NCI-H1694 treated with DMSO at 0.1 percent for 48 hours (cell line): ENCODE measurements around the gene BCAM.

Experiments
- DNase-seq: peaks from one replicate; lab custom pipeline; 2025; lab: John Stamatoyannopoulos, UW

BCAM gene

DNA sequence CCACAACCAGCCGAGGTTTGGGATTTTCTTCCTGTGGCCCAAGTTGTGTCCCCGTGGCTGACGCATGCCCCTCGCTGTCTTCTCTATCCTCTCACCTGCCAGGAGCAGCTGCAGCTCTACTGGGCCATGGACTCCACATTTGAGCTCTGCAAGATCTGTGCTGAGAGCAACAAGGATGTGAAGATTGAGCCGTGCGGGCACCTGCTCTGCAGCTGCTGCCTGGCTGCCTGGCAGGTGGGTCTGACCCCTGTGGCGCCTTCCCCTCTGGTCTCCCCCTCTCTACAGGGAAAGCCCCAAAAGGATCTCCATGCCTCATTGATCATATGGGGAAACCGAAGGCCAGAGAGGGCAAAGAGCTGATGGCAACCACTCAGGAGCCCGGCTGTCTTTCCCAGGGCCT lies 16.6 kb upstream of the BCAM start:
- DNase-seq, result no peak

DNA sequence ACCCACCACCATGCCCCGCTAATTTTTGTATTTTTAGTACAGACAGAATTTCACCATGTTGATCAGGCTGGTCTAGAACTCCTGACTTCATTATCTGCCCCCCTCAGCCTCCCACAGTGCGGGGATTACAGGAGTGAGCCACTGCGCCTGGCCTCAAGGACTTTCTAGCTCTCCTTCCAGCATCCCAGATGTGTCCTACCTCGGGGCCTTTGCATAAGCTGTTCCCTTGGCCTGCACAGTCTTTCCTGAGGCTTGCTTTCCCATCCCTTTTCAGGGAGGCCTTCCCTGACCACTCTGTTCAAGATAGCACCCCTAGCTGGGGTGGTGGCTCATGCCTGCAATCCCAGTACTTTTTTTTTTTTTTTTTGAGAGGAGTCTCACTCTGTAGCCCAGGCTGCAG lies 14.3 kb upstream of the BCAM start:
- DNase-seq, result no peak

DNA sequence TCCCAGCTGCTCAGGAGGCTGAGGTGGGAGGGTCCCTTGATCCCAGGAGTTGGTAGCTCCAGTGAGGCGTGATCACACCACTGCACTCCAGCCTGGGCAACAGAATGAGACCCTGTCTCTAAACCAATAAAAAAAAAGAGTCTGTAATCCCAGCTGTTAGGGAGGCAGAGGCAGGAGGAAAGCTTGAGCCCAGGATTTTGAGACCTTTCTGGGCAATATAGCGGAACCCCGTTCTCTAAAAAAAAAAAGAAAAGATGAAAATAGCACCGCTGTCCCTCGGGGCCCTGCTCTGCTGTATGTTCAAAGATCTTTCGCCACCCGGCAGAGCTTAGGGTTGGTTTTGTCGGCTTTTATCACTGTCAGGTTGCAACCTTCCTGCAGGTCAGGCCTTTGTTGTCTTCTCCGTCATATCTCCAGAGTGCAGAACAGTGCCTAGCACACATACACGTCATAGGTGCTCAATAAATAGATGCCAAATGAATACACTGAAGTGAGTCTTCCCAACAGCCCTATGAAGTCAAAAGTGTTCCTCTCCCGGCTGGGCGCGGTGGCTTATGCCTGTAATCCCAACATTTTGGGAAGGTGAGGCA lies 13.4 kb upstream of the BCAM start:
- DNase-seq, result no peak

DNA sequence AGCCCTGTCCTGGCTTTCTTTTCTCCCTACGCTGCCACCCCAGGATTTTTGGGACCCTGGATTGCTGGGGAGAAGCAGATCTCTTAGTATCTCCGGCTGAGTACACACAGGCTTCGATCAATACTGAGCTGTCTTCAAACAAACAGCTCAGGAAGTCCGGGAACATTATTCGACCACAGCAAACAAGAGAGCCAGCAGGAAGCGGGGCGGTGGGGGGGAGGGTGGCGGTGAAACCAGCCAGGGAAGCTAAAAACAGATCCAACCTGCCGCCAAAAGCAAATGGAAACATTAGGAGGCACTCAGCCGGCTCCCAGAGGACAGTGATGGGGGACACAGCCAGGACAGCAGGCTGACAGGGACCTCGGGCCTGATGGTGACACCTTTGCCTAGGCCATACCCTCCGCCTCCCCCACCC lies 12.2 kb upstream of the BCAM start:
- no peak for DNase-seq

DNA sequence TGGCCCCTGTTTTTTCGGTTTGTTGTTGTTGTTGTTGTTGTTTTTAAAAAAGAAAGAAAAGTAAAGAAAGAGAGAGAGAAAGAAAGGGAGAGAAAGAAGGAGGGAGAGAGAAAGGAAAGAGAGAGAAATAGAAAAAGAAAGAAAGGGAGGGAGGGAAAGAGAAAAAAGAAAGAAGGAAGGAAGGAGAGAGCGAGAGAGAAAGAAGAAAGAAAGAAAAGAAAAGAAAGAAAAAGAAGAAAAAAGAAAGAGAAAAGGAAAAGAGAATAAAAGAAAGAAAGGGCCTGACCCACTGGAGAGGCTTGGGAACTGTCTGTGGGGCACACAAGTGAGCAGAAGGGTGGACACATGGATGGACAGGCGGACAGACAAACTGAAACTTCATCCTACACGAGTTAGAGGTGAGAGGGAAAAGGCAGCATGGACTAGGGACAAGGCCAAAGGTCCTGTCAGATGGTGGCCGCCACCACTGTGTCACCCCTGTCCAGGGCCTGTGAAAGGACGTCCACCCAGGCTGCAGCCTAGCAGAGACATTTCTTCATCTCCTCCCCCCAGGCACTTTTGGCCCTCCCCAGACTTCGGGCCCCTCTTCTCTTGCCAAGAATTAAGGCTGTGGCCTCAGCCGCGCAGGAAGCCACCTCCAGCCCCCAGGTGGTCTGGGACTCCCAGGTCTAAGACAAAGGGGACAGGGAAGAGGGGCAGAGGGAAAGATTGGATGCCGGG lies 9.1 kb upstream of the BCAM start:
- no peak for DNase-seq

DNA sequence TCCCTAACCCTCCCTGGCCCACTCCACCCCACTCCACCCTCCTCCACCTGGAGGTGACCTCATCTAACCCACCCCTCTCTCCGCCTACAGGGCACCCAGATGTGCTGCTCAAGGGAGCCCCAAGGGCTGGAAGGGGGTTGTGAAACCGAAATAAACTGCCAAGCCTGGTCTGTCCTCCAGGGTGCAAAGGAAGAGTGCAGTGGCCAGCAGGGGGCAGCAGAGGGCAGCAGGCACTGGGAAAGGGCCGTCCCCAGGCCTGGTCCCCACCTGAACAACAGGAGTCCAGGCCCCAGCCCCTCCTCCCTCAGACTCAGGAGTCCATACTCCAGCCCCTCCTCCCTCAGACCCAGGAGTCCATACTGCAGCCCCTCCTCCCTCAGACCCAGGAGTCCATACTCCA lies 8.4 kb upstream of the BCAM start:
- DNase-seq, result peak; percentile 57

DNA sequence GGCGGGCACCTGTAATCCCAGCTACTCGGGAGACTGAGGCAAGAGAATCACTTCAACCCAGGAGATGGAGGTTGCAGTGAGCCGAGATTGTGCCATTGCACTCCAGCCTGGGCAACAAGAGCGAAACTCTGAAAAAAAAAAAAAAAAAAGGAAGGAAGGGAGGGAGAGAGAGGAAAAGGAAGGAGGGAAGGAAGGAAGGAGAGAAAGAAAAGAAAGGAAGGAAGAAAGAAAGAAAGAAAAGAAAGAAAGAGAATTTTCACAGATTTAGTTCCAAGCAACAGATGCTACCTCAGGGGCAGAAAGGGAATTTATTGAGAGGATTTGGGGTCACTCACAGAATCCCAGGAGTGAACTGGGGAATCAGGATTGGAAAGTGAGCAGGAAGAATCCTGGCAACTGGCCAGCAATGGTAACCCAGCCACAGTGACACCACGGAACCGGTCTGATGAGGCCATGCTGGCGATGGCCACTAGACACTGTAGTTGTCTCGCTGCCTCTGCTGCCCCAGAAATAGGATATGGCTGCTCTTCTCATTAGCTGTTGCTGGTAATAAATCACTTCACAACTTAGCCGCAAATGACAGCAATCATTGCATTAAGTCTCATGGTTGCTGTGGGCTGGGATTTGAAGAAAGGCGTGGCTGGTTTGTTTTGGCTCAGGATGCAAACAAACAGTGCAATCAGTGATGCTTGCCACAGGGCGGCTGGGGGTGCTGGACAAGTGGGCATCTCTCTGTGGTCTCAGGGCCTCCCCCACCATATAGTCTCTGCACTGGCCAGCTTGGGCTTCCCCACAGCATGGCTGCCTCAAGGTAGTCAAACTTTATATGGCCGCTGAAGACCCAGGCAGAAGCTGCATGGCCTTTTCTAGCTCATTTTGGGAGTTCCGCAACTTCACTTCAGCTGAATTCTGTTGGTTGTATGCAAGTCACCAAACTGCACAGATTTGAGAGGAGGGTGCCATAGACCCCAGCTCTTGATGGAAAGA lies 5.2 kb upstream of the BCAM start:
- DNase-seq, result no peak

DNA sequence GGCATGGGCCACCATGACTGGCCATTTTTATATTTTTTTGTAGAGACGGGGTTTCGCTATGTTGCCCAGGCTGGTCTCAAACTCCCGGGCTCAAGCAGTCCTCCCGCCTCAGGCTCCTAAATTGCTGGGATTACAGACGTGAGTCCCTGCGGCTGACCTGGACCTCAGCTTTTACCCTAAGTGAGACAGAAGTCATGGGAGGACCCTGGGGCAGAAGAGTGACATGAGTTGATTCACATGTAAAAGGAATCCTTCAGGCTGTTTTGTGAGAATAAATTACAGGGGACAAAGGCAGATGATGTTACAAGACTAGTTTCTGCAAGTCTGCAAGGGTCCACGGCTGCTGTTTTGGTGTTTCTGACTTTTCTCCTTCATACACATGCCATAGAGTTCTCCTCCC lies 2.6 kb upstream of the BCAM start:
- DNase-seq, result no peak

DNA sequence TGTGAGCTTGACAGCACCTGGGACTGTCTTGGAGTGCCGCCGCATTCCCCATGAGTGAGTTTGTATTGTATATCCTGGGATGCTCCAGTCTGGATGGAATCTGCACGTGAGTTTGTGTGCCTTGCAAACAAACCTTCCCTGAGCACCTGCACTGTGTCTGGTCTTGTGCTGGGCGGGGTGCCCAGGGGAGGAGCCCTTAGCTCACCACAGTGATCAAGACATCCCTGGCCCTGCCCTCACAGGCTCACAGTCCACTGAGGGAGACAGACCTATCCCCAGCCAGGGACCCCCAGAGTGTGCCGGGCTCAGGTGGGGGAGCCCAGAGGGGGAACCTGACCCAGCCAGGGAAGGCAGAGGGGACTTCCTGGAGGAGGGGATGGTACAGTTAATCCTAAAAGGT lies 1.7 kb upstream of the BCAM start:
- no peak for DNase-seq

DNA sequence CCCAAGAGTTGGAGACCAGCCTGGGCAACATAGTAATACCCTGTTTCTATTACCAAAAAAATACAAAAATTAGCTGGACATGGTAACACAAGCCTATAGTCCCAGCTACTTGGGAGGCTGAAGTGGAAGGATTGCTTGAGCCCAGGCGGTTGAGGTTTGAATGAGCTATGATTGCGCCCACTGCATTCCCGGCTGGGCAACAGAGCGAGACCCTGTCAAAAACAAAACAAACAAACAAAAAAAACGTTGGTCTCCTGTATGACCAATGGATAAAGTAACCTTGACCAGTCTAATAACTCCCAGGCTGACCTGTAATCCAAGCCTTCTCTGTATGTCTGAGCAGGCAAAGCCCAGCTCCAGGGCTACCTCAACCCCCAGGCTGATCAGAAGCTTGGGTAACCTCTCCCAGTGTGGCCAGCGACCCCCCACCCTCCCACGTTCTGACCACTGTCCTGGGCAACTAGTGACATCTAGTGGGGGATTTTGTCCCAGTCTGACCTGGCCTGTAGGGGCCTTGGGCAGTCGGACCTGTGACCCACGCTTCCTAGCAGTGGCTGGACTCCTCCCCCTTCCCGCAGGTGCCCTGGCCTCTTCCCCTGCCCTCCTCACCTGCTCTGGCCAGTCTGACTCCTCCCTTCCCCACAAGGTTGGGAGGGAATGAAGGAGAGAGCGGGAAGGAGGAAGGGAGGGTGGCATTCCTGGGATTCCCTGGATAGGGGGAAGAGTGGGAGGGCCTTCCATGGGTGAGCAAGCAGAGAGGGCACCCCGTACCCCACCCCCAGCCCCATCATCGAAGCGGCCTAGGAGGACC lies 1.0 kb upstream of the BCAM start:
- no peak for DNase-seq

DNA sequence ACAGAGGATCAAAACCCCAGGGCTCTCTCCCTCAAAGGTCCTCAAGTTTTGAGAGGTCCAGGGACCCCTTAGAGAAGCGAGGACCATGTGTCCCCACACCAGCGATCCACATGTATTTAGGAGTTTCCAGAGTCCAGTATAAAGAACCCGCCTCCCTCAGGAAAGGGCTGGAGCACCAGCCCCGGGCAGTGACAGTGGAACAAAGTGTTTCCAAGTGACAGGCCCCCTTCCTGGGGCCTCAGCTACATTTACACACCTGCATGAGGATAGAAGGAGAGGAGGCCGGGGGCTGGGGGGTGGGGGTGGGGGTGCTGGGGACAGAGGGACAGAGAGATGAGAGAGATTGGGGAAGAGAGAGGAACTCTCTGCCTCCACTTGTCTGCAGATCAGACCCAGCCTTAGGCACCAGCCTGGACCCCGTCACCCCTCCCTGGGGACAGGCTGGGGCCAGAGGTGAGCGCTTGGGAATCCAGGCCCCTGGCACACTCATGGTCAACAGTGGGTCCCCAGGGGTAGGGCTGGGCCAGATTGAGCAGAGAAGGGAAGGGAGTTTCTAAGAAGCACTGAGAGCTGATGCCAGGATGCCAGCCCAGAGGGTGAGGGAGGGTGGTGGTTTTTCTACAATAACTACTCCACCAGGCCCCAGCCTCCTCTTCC lies 802 bp downstream of the BCAM start:
- DNase-seq, result no peak

DNA sequence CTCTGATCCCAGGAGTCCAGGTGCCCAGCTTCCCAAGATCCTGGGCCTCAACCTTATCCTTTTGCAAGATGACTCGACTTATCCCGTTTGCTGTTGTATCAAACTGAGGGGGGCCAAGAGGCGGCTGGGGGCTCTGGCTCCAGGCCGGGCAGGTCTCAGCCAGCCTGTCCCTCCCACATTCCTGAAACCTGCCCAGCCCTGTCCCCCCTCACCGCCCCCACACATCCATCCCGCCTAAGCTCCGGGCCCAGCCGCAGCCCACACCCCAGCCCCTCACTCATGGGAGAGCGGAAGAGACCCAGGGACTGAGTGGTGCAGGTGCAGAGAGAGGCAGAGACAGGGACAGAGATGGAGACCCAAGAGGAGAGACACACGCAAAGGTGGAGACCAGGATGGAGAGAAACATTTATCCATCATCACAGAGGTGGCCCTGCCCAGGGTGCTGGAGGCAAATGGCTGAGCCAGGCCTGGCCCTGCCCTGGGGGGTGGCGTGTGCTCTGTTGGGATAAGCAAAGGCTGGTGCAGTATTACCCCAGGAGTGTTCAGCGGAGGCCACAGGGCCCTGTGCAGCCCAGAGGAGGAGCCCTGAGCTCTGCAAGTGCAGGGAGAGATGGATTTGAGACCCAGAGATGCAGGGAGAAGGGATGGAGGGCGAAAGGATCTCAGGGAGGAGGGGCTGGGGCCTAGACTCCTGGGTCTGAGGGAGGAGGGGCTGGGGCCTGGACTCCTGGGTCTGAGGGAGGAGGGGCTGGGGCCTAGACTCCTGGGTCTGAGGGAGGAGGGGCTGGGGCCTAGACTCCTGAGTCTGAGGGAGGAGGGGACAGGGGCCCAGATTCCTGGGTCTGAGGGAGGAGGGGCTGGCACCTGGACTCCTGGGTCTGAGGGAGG lies 1.6 kb downstream of the BCAM start:
- DNase-seq, result no peak

DNA sequence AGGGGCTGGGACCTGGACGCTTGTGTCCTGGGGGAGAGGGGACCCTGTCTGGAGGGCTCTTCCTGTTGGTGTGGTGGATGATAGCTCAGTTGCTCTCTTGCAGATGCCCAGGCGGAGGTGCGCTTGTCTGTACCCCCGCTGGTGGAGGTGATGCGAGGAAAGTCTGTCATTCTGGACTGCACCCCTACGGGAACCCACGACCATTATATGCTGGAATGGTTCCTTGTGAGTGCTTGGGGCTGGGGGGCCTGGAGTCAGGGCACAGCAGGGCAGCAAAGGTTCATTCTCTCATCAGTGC lies 2.2 kb downstream of the BCAM start:
- no peak for DNase-seq

DNA sequence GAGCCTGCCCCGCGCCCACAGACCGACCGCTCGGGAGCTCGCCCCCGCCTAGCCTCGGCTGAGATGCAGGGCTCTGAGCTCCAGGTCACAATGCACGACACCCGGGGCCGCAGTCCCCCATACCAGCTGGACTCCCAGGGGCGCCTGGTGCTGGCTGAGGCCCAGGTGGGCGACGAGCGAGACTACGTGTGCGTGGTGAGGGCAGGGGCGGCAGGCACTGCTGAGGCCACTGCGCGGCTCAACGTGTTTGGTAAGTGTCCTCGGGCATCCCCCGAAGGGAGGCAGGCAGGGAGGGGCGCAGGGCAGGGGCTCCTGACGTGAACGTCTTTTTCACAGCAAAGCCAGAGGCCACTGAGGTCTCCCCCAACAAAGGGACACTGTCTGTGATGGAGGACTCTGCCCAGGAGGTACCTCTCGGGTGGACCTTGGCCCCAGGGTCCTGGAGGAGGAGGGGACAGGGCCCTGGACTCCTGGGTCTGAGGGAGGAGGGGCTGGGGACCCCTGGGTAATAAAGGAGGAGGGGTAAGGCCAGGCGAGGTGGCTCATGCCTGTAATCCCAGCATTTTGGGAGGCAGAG lies 3.3 kb downstream of the BCAM start:
- DNase-seq, result no peak

DNA sequence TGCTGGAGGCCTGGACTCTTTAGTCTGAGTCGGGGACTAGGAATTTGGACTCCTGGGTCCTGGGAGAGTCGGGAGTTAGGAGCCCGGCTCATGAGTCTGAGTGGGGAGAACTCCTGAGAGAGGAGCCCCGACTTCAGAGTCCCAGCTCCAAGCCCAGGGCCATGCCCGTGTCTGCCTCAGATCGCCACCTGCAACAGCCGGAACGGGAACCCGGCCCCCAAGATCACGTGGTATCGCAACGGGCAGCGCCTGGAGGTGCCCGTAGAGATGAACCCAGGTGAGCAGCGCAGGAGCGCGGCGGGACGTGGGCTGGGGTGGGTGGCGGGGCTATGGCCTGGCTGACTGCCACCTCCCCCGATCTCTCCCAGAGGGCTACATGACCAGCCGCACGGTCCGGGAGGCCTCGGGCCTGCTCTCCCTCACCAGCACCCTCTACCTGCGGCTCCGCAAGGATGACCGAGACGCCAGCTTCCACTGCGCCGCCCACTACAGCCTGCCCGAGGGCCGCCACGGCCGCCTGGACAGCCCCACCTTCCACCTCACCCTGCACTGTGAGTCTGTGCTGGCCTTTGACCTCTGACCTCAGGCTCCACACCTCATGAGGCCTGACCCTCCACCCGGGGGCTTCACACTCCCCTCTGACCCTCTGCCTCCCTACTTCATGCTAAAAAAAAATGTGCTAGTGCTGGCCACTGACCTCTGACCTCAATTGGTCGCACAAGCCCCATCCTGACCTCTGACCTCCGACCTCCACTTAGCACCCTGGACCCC lies 4.4 kb downstream of the BCAM start:
- DNase-seq, result no peak

DNA sequence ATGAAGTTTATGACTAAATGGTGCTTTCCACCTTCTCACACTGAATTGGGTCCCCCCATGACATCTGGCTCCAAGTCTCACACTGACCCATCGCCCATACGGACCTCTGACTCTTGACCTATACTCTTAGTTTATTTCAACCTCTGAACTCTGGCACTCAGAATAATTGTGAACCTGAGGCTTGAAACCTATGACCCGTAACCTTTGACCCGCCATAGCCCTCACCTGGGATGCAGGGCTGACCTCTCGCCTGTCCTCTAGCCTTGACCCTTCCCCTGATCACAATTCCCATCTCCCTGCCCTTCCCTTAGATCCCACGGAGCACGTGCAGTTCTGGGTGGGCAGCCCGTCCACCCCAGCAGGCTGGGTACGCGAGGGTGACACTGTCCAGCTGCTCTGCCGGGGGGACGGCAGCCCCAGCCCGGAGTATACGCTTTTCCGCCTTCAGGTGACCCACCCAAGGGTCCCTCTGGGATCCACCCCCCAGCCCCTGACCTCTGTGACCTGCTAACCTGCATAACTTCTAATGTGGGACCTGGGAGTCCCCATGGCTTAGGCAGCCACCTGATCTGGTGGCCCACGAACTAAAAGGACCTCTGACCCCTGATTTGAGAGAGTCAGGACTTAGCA lies 5.1 kb downstream of the BCAM start:
- no peak for DNase-seq

DNA sequence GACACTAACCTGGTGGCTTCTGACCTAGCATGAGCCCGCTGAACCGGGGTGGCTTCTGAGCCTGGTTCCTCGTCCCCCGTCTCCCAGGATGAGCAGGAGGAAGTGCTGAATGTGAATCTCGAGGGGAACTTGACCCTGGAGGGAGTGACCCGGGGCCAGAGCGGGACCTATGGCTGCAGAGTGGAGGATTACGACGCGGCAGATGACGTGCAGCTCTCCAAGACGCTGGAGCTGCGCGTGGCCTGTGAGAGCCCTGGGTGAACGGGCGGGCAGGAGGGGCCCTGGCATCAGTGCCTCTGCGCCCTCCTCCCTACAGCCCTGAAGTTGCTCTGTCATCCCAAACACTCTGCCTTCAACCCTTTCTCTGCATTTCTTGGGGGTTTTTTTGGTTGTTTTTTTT lies 5.6 kb downstream of the BCAM start:
- DNase-seq, result no peak

DNA sequence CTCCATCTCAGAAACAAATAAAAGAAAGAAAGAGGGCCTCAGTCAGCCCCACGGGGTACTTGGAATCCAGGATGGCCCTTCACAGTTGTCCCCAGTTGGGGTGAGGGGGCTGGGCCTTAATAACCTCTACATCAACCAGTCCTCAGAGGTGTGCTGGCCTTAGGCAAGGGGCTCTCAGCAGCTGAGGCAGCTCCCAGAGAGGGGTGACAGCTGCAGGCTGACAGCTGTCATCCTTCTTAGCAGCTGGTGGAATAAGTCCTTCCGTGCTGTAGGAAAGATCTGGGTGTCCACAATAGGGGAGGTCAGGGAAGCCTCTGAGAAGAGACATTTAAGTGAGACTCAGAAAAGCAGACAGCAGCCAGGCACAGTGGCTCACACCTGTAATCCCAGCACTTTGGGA lies 7.4 kb downstream of the BCAM start:
- DNase-seq, result no peak
